ENCODE measurements around the gene ACSL1. TPM values are rescaled to one million over a fixed set of nuclear protein-coding genes. Genes with fewer than 3 reads are reported as not detected.
A peak's percentile ranks its signal among the peaks of the same experiment; 100 is the strongest.
"Not testable (repeated sequence)": the region's sequence is repeated elsewhere in the genome, so short reads cannot be mapped to it uniquely, and the experiment has no call there.

Gene ACSL1
- total RNA-seq, 4 donors from 2014 or later, result 48.5 to 98.8 (median 55.3) TPM

DNA sequence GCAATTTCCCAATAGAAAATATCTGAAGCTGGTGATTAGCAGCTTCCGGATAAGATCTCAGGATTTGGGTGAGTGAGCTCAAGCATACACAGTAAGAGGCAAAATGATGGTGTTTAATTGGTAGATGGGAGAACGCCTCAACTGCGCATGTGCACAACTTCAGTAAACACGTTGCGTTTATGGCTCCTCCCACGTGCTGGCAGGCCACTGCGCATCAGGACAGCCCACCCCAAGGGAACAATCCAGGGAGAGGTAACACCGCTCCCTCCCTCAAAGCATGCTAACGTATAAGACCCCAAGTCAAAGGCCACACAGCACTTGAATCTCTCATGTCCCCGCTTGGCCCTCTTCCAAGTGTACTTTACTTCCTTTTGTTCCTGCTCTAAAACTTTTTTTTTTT is 81.5 kb downstream of the ACSL1 start:
- 70 to 100% methylated on average over 3 to 6 of the region's 10 CpGs for WGBS, 2 donors (ENCODE audit: low coverage in 1 of 2)
- no peak for ATAC-seq
- no peak overlapping the region for H3K4me3 ChIP-seq
- TF ChIP-seq, protein P1, sequence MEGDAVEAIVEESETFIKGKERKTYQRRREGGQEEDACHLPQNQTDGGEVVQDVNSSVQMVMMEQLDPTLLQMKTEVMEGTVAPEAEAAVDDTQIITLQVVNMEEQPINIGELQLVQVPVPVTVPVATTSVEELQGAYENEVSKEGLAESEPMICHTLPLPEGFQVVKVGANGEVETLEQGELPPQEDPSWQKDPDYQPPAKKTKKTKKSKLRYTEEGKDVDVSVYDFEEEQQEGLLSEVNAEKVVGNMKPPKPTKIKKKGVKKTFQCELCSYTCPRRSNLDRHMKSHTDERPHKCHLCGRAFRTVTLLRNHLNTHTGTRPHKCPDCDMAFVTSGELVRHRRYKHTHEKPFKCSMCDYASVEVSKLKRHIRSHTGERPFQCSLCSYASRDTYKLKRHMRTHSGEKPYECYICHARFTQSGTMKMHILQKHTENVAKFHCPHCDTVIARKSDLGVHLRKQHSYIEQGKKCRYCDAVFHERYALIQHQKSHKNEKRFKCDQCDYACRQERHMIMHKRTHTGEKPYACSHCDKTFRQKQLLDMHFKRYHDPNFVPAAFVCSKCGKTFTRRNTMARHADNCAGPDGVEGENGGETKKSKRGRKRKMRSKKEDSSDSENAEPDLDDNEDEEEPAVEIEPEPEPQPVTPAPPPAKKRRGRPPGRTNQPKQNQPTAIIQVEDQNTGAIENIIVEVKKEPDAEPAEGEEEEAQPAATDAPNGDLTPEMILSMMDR (IDR thresholded peaks at IDR 0.05), result no peak
- TF ChIP-seq POLR2A (IDR thresholded peaks at IDR 0.05) (no peak), POLR2AphosphoS5 (IDR thresholded peaks at IDR 0.05) (no peak), EP300 (IDR thresholded peaks at IDR 0.05) (no peak)
- no peaks in the 10 kb centered on the region for H3K27me3 ChIP-seq
- H3K27ac ChIP-seq, result no peak overlapping the region
- H3K4me1 ChIP-seq, result peaks cover 0 to 38% (median 9%) of the 10 kb centered on the region in 3 donors
- H3K9me3 ChIP-seq, result peaks cover 0 to 7% (median 0%) of the 10 kb centered on the region in 3 donors
- no peaks in the 10 kb centered on the region for H3K36me3 ChIP-seq

DNA sequence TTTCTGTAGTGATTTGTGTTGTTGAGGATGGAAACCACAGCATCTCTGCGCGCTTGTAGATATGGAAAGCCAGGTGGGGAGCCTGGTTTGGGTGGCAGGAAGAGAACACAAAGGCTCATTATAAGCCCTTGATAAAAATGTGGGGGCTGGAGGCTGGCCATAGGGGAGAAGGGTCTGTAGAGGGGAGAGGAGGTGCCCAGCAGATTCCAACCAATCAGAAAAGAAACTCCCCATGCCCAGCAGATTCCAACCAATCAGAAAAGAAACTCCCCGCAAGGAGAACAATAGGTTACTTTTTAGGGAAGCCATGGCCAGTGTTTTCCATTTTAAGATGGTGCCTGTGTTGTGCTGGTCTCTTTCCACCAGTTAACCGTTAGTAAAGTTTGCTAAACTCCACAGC is 82.1 kb downstream of the ACSL1 start:
- Histone ChIP-seq H3K9me3 (peaks cover 0 to 7% (median 0%) of the 10 kb centered on the region in 3 donors), H3K4me3 (no peak overlapping the region), H3K27ac (no peak overlapping the region), H3K4me1 (peaks cover 0 to 33% (median 9%) of the 10 kb centered on the region in 3 donors), H3K36me3 (no peaks in the 10 kb centered on the region), H3K27me3 (no peaks in the 10 kb centered on the region)
- ATAC-seq, result no peak
- WGBS, 2 donors (ENCODE audit: low coverage in 1 of 2), result 78 to 79% methylated on average over 2 to 4 of the region's 4 CpGs
- TF ChIP-seq EP300 (IDR thresholded peaks at IDR 0.05), result no peak
- no peak for TF ChIP-seq POLR2AphosphoS5 (IDR thresholded peaks at IDR 0.05)
- TF ChIP-seq, protein P1 (IDR thresholded peaks at IDR 0.05), result no peak
- TF ChIP-seq POLR2A (IDR thresholded peaks at IDR 0.05), result no peak

DNA sequence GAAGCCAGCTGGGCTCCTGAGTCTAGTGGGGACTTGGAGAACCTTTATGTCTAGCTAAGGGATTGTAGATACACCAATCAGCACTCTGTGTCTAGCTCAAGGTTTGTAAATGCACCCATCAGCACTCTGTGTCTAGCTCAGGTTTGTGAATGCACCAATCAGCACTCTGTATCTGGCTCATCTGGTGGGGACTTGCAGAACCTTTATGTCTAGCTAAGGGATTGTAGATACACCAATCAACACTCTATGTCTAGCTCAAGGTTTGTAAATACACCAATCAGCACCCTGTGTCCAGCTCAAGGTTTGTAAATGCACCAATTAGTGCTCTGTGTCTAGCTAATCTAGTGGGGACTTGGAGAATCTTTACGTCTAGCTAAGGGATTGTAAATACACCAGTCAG is 84.1 kb downstream of the ACSL1 start:
- not testable (repeated sequence) for H3K27me3 ChIP-seq, ATAC-seq
- 22 to 83% methylated on average over 1 of the region's 1 CpG for WGBS, 2 donors (ENCODE audit: low coverage in 1 of 2)

DNA sequence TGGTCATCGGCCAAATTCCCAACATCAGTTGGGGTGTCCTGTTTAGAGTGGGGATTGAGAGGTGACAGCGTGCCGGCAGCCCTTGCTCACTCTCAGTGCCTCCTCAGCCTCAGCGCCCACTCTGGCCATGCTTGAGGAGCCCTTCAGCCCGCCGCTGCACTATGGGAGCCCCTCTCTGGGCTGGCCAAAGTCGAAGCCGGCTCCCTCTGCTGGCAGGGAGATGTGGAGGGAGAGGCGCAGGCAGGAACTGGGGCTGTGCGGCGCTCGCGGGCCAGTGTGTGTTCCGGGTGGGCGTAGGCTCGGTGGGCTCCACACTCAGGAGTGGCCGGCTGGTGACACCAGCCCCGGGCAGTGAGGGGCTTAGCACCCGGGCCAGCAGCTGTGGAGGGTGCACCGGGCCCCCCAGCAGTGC is 84.8 kb downstream of the ACSL1 start:
- H3K4me3 ChIP-seq, result no peak overlapping the region
- H3K27me3 ChIP-seq, result no peaks in the 10 kb centered on the region
- no peak for ATAC-seq
- TF ChIP-seq POLR2A (IDR thresholded peaks at IDR 0.05) (no peak), POLR2AphosphoS5 (IDR thresholded peaks at IDR 0.05) (no peak), EP300 (IDR thresholded peaks at IDR 0.05) (no peak)
- TF ChIP-seq, protein P1 (IDR thresholded peaks at IDR 0.05), result no peak
- peaks cover 0 to 8% (median 0%) of the 10 kb centered on the region in 3 donors for H3K4me1 ChIP-seq
- 100% methylated on average over 1 of the region's 20 CpGs; no CpG with 5 or more reads in 1 of the 2 donors for WGBS, 2 donors (ENCODE audit: low coverage in 1 of 2)
- H3K36me3 ChIP-seq, result no peaks in the 10 kb centered on the region
- peaks cover 0 to 7% (median 0%) of the 10 kb centered on the region in 3 donors for H3K9me3 ChIP-seq
- H3K27ac ChIP-seq, result no peak overlapping the region

More for the DNA sequence above, 84.1 kb downstream of the ACSL1 start:
- H3K9me3 ChIP-seq, H3K36me3 ChIP-seq, H3K27ac ChIP-seq, H3K4me3 ChIP-seq: not testable (repeated sequence)
- peaks cover 0 to 14% (median 1%) of the 10 kb centered on the region in 3 donors for H3K4me1 ChIP-seq

DNA sequence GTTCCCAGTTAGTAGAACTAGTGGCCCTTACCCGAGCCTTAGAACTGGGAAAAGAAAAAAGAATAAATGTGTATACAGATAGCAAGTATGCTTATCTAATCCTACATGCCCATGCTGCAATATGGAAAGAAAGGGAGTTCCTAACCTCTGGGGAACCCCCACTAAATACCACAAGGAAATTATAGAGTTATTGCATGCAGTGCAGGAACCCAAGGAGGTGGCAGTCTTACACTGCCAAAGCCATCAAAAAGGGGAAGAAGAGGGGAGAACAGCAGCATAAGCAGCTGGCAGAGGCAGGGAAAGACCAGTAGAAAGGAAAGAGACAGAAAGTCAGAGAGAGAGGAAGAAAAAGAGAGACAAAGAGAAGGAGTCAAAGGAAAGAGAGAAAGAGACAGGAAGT is 86.2 kb downstream of the ACSL1 start:
- not testable (repeated sequence) for H3K4me1 ChIP-seq, H3K9me3 ChIP-seq, H3K36me3 ChIP-seq, H3K4me3 ChIP-seq, H3K27ac ChIP-seq, H3K27me3 ChIP-seq, ATAC-seq
- 80% methylated on average over 1 of the region's 1 CpG; no CpG with 5 or more reads in 1 of the 2 donors for WGBS, 2 donors (ENCODE audit: low coverage in 1 of 2)

DNA sequence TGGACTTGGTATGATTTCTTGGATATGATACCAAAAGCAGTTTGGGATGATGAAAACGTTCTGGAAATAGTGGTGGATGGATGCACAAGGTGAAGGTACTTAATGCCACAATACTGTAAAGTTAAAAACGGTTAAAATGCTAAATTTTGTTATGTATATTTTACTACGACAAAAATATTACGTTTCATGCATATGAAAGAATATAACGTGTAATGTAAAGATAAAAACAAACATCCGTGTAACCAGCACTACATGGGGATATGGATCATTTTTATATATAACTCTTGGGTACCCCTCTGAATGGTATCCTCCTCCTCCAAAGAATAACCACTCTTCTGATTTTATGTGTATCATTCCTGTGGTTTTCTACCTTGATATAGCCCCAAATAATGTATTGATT is 91.0 kb downstream of the ACSL1 start:
- 42 to 47% methylated on average over 6 of the region's 6 CpGs for WGBS, 2 donors (ENCODE audit: low coverage in 1 of 2)
- peak overlapping the region; percentile 66 to 88 for H3K4me3 ChIP-seq

More for the DNA sequence above, 91.0 kb downstream of the ACSL1 start:
- Histone ChIP-seq H3K27ac (peak overlapping the region in 1 of 4 donors; percentile 80), H3K4me1 (peaks cover 0 to 18% (median 5%) of the 10 kb centered on the region in 3 donors), H3K36me3 (no peaks in the 10 kb centered on the region), H3K9me3 (no peaks in the 10 kb centered on the region), H3K27me3 (no peaks in the 10 kb centered on the region)
- TF ChIP-seq, protein P1 (IDR thresholded peaks at IDR 0.05), result no peak
- TF ChIP-seq POLR2AphosphoS5 (IDR thresholded peaks at IDR 0.05), result no peak
- TF ChIP-seq EP300 (IDR thresholded peaks at IDR 0.05), result no peak
- no peak for TF ChIP-seq POLR2A (IDR thresholded peaks at IDR 0.05)
- ATAC-seq, result no peak
